WTC11 (cell line): ENCODE measurements around the gene ZFAND3. TPM values are rescaled to one million over a fixed set of nuclear protein-coding genes. Genes with fewer than 3 reads are reported as not detected.

Experiments used
- ATAC-seq: fragments of 200-7000 bp; cut with Tn5 transposase; 2 replicates; pipeline ENCODE4 v1.10.0; 2021; ENCODE audit warnings: mild to moderate bottlenecking, moderate library complexity
- CTCF ChIA-PET: fragments of 300-600 bp; sonication (Branson Sonifier 250); formaldehyde crosslinking; loops from one replicate; lab custom pipeline; 2021; ENCODE audit warnings: antibody characterized with exemption; lab: Charles Lee
- POLR2A ChIA-PET: fragments of 350-600 bp; sonication (Branson Sonifier 250); formaldehyde crosslinking; loops from one replicate; lab custom pipeline; 2021; ENCODE audit warnings: antibody characterized with exemption; lab: Charles Lee
- DNase-seq: peaks from one replicate; pipeline ENCODE4 v3.0.0; 2021; ENCODE audit warnings: low spot score
- H3K27ac Mint-ChIP-seq: 2 replicates; pipeline ENCODE4 v1.8.0; 2021; ENCODE audit warnings: mixed read lengths
- H3K27me3 Mint-ChIP-seq: 2 replicates; pipeline ENCODE4 v1.8.0; 2021; ENCODE audit warnings: low read depth, mild to moderate bottlenecking, moderate library complexity, mixed read lengths
- H3K36me3 Mint-ChIP-seq: 2 replicates; pipeline ENCODE4 v1.8.0; 2021; ENCODE audit warnings: mixed read lengths
- H3K4me1 Mint-ChIP-seq: 2 replicates; pipeline ENCODE4 v1.8.0; 2022; ENCODE audit warnings: mixed read lengths
- H3K4me3 Mint-ChIP-seq: 2 replicates; pipeline ENCODE4 v1.8.0; 2021; ENCODE audit warnings: mild to moderate bottlenecking, moderate library complexity, mixed read lengths
- H3K9me3 Mint-ChIP-seq: 2 replicates; pipeline ENCODE4 v1.8.0; 2021; ENCODE audit warnings: mixed read lengths
- AFF4 ChIP-seq: sonication (generic); formaldehyde crosslinking; IDR thresholded peaks from 2 replicates; pipeline ENCODE4 v1.8.1; 2023; ENCODE audit warnings: mild to moderate bottlenecking, missing genetic modification reagents, borderline replicate concordance
- ATF6 ChIP-seq: sonication (generic); formaldehyde crosslinking; IDR thresholded peaks from 2 replicates; pipeline ENCODE4 v1.8.1; 2023; ENCODE audit warnings: mild to moderate bottlenecking, missing genetic modification reagents
- ELF4 ChIP-seq: sonication (generic); formaldehyde crosslinking; IDR thresholded peaks from 2 replicates; pipeline ENCODE4 v1.8.1; 2022; ENCODE audit warnings: low read depth, mild to moderate bottlenecking, moderate library complexity, missing genetic modification reagents
- ESRRA ChIP-seq: sonication (generic); formaldehyde crosslinking; IDR thresholded peaks from 2 replicates; pipeline ENCODE4 v1.8.1; 2022; ENCODE audit warnings: mild to moderate bottlenecking, missing genetic modification reagents, borderline replicate concordance
- HMGXB4 ChIP-seq: sonication (generic); formaldehyde crosslinking; IDR thresholded peaks from 2 replicates; pipeline ENCODE4 v1.8.1; 2023; ENCODE audit warnings: mild to moderate bottlenecking, moderate library complexity, missing genetic modification reagents
- JAZF1 ChIP-seq: fragments of 250-450 bp; sonication (Bioruptor Pico); IDR thresholded peaks from 2 replicates; pipeline ENCODE4 v1.9.0; 2021; ENCODE audit warnings: moderate library complexity, mild to moderate bottlenecking, inconsistent platforms
- KAT7 ChIP-seq: sonication (generic); formaldehyde crosslinking; IDR thresholded peaks from 2 replicates; pipeline ENCODE4 v1.8.1; 2023; ENCODE audit warnings: missing genetic modification reagents, mild to moderate bottlenecking, borderline replicate concordance
- MLX ChIP-seq: sonication (generic); formaldehyde crosslinking; IDR thresholded peaks from 2 replicates; pipeline ENCODE4 v1.8.1; 2023; ENCODE audit warnings: mild to moderate bottlenecking, missing genetic modification reagents, moderate library complexity
- NFE2L1 ChIP-seq: sonication (generic); formaldehyde crosslinking; IDR thresholded peaks from 2 replicates; pipeline ENCODE4 v1.8.1; 2023; ENCODE audit warnings: missing genetic modification reagents
- NR1H2 ChIP-seq: sonication (generic); formaldehyde crosslinking; IDR thresholded peaks from 2 replicates; pipeline ENCODE4 v1.9.0; 2021; ENCODE audit warnings: mild to moderate bottlenecking, moderate library complexity, missing genetic modification reagents
- NR2C2 ChIP-seq: sonication (generic); formaldehyde crosslinking; IDR thresholded peaks from 2 replicates; pipeline ENCODE4 v1.8.0; 2022; ENCODE audit warnings: mild to moderate bottlenecking, missing genetic modification reagents
- PRDM15 ChIP-seq: sonication (generic); formaldehyde crosslinking; IDR thresholded peaks from 2 replicates; pipeline ENCODE4 v1.8.0; 2022; ENCODE audit warnings: missing genetic modification reagents
- SMAD3 ChIP-seq: sonication (generic); formaldehyde crosslinking; IDR thresholded peaks from 2 replicates; pipeline ENCODE4 v1.8.0; 2022; ENCODE audit warnings: missing genetic modification reagents, mild to moderate bottlenecking, borderline replicate concordance
- SOX15 ChIP-seq: fragments of 250-450 bp; sonication (Bioruptor Pico); IDR thresholded peaks from 2 replicates; pipeline ENCODE4 v1.9.0; 2021; ENCODE audit warnings: mild to moderate bottlenecking
- TEAD1 ChIP-seq: sonication (generic); formaldehyde crosslinking; IDR thresholded peaks from 2 replicates; pipeline ENCODE4 v1.8.0; 2022; ENCODE audit warnings: mild to moderate bottlenecking, missing genetic modification reagents
- ZNF138 ChIP-seq: sonication (generic); formaldehyde crosslinking; conservative IDR thresholded peaks from 2 replicates; pipeline ENCODE4 v1.8.1; 2022; ENCODE audit warnings: mild to moderate bottlenecking, moderate library complexity, missing genetic modification reagents
- ZNF423 ChIP-seq: fragments of 250-450 bp; sonication (Bioruptor Pico); IDR thresholded peaks from 2 replicates; pipeline ENCODE4 v2.1.2; 2022; ENCODE audit warnings: mild to moderate bottlenecking, moderate library complexity
- total RNA-seq: library from RNA; stranded (reverse); gene quantifications from 3 replicates; pipeline ENCODE4 v1.2.3, GENCODE V29; 2021

Gene ZFAND3
- total RNA-seq, 1 experiment from 2014 or later, result 50.3 TPM

GRCh38 chr6:38144365-38144945 lies 324.9 kb downstream of the ZFAND3 start:
- H3K4me3 Mint-ChIP-seq, result no peak overlapping the region; the same call in 1 of the 2 replicates
- no peak for TF ChIP-seq ATF6 (CRISPR knock-in tag)
- H3K36me3 Mint-ChIP-seq, result no peaks in the 10 kb centered on the region
- DNase-seq, result no peak
- peak; percentile 66 for ATAC-seq
- CTCF ChIA-PET, result interaction anchor here (1.4 to 2.3 kb wide), 3 partner anchors 25 to 111 kb away, joined by 3 to 8 read pairs (median 4); no protein-coding TSS in a partner anchor
- H3K27ac Mint-ChIP-seq, result no peak overlapping the region; the same call in 1 of the 2 replicates
- no peaks in the 10 kb centered on the region for H3K27me3 Mint-ChIP-seq
- POLR2A ChIA-PET, result no interaction called here
- H3K9me3 Mint-ChIP-seq, result no peaks in the 10 kb centered on the region
- peaks cover 60% of the 10 kb centered on the region for H3K4me1 Mint-ChIP-seq

GRCh38 chr6:38146021-38146733 lies 326.6 kb downstream of the ZFAND3 start:
- H3K4me1 Mint-ChIP-seq, result peaks cover 54% of the 10 kb centered on the region
- H3K27ac Mint-ChIP-seq, result no peak overlapping the region
- ChIA-PET POLR2A (no interaction called here), CTCF (no interaction called here)
- no peaks in the 10 kb centered on the region for H3K9me3 Mint-ChIP-seq
- no peaks in the 10 kb centered on the region for H3K36me3 Mint-ChIP-seq
- H3K27me3 Mint-ChIP-seq, result no peaks in the 10 kb centered on the region
- no peak for DNase-seq
- no peak overlapping the region for H3K4me3 Mint-ChIP-seq
- TF ChIP-seq NR2C2 (CRISPR knock-in tag) (no peak), NFE2L1 (CRISPR knock-in tag) (no peak), HMGXB4 (CRISPR knock-in tag) (no peak), MLX (CRISPR knock-in tag) (no peak), ZNF138 (CRISPR knock-in tag) (no peak), AFF4 (CRISPR knock-in tag) (no peak), TEAD1 (CRISPR knock-in tag) (no peak), ELF4 (CRISPR knock-in tag) (no peak), NR1H2 (no peak), ZNF423 (CRISPR knock-in tag) (no peak), KAT7 (CRISPR knock-in tag) (no peak), PRDM15 (no peak), ESRRA (CRISPR knock-in tag) (no peak), ATF6 (CRISPR knock-in tag) (no peak), SOX15 (CRISPR knock-in tag) (no peak), SMAD3 (CRISPR knock-in tag) (no peak), JAZF1 (CRISPR knock-in tag) (no peak)
- no peak for ATAC-seq
